GM18909 (cell line): ENCODE results near the gene OR4C5.
"Not testable (repeated sequence)": the region's sequence is repeated elsewhere in the genome, so short reads cannot be mapped to it uniquely, and the experiment has no call there.

Experiments used
- ATAC-seq: cut with Tn5 transposase; IDR thresholded peaks from one replicate; pipeline ENCODE4 v1.9.1; 2021; ENCODE audit warnings: mild to moderate bottlenecking; ENCODE audit not compliant: unreplicated experiment, poor library complexity

The OR4C5 gene

GRCh38 chr11:48366365-48366764 lies at the start of gene OR4C5:
Gene OR4C5 (minus strand): TSS chr11:48366465. CDS start chr11:48366465, 0 bp downstream.
- ATAC-seq: no peak

GRCh38 chr11:48384670-48385069 lies 18.4 kb upstream of the OR4C5 start:
- ATAC-seq: no peak

- not testable (repeated sequence) for ATAC-seq
These were observed 17.9 kb upstream of the OR4C5 start for GRCh38 chr11:48384151-48384550.

GRCh38 chr11:48361289-48361688 lies 5.0 kb downstream of the OR4C5 start:
- ATAC-seq: not testable (repeated sequence)

- ATAC-seq: no peak
These were observed 11.6 kb downstream of the OR4C5 start for GRCh38 chr11:48354677-48355076.

GRCh38 chr11:48354013-48354412 lies 12.3 kb downstream of the OR4C5 start:
- ATAC-seq: no peak

- ATAC-seq: not testable (repeated sequence)
These were observed 20.0 kb downstream of the OR4C5 start for GRCh38 chr11:48346286-48346685.

GRCh38 chr11:48342505-48342904 lies 23.8 kb downstream of the OR4C5 start:
- not testable (repeated sequence) for ATAC-seq

GRCh38 chr11:48341466-48341865 lies 24.8 kb downstream of the OR4C5 start:
- ATAC-seq: no peak

- not testable (repeated sequence) for ATAC-seq
These were observed 41.6 kb downstream of the OR4C5 start, which contains the start of gene OR4C3 for GRCh38 chr11:48324620-48325019. Gene OR4C3 (plus strand): TSS chr11:48324920. CDS start chr11:48325022, 102 bp downstream.

GRCh38 chr11:48319813-48320212 lies 46.5 kb downstream of the OR4C5 start:
- not testable (repeated sequence) for ATAC-seq
